GM23338 (cell line): ENCODE results near the gene ACBD4.

ENCODE experiments used
- CREB1 ChIP-seq: fragments of 250-450 bp; sonication (Bioruptor Pico); IDR thresholded peaks from 2 replicates; pipeline ENCODE4 v1.5.0; 2020; ENCODE audit warnings: low read depth, mild to moderate bottlenecking, moderate library complexity
- EZH2 ChIP-seq: fragments of 200-600 bp; sonication (generic); IDR thresholded peaks from one replicate; pipeline ENCODE4 v1.8.0; 2017; ENCODE audit warnings: antibody characterized with exemption, mild to moderate bottlenecking, low read depth; ENCODE audit not compliant: unreplicated experiment
- EZH2phosphoT487 ChIP-seq: fragments of 200-600 bp; sonication (generic); IDR thresholded peaks from one replicate; pipeline ENCODE4 v1.8.1; 2018; ENCODE audit warnings: antibody characterized with exemption; ENCODE audit not compliant: unreplicated experiment
- JUNB ChIP-seq: IDR thresholded peaks from one replicate; pipeline ENCODE4 v1.6.1; 2016; ENCODE audit warnings: antibody characterized with exemption; ENCODE audit not compliant: unreplicated experiment
- POLR2AphosphoS5 ChIP-seq: IDR thresholded peaks from 2 replicates; pipeline ENCODE4 v1.6.1; 2016; ENCODE audit warnings: antibody characterized with exemption, low read depth
- ZNF114 ChIP-seq: fragments of 250-450 bp; sonication (Bioruptor Pico); IDR thresholded peaks from 2 replicates; pipeline ENCODE4 v1.5.0; 2020; ENCODE audit warnings: mild to moderate bottlenecking, moderate library complexity
- TF ChIP-seq, protein P1 (sequence below): IDR thresholded peaks from one replicate; pipeline ENCODE4 v1.6.1; 2018; ENCODE audit warnings: antibody characterized with exemption; ENCODE audit not compliant: unreplicated experiment
- TF ChIP-seq, protein P2 (sequence below): fragments of 250-450 bp; sonication (Bioruptor Pico); IDR thresholded peaks from 2 replicates; pipeline ENCODE4 v1.5.0; 2020; ENCODE audit warnings: mild to moderate bottlenecking, moderate library complexity
- TF ChIP-seq, protein P3 (sequence below), 2 experiments: fragments of 200-600 bp in 1 of 2; sonication (generic) in 1 of 2; conservative IDR thresholded peaks; 2 replicates each; pipeline versions ENCODE4 v1.5.1 to v1.6.1; 2016 to 2017; ENCODE audit warnings: antibody characterized with exemption in 2 of 2, low read depth in 2 of 2, mild to moderate bottlenecking in 2 of 2, moderate library complexity in 1 of 2
- TF ChIP-seq, protein P4 (sequence below): IDR thresholded peaks from 2 replicates; pipeline ENCODE4 v1.6.1; 2016; ENCODE audit warnings: antibody characterized with exemption

DNA sequence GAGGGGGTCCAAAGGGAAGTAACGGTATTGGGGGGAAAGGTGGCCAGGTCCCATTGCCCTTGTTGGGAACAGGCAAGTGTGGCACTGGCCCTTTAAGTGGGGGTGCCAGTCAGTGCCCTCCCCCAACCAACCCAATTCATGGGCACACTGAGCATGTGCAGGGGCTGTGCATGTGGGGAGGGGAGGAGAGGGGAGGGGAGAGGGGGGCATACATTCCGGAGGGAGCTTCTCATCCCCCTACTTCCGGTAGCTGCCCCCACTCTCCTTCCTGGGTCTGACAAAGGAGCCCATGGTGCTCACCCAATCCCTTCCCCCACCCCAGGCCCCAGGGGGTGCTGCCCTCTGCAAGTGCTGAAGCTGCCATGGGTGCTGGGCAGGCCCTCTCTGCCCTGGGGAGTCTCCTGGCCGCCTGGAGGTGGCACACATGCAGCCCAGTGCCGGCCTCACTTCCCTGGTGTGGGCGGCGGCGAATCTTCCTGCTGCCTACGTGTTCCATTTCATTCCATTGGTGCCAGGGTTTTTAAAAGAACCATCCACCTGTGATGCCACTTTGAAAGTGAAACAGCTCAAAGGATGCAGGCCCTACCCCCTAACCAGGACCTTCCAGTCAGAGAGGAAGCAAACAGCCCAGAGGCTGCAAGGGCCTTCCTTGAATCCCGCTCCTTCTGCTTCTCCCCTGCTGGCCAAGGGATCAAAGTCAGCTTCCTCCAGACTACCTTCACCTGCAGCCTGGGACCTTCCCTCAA, 37.2 kb downstream of the ACBD4 start:
- TF ChIP-seq, protein P1, sequence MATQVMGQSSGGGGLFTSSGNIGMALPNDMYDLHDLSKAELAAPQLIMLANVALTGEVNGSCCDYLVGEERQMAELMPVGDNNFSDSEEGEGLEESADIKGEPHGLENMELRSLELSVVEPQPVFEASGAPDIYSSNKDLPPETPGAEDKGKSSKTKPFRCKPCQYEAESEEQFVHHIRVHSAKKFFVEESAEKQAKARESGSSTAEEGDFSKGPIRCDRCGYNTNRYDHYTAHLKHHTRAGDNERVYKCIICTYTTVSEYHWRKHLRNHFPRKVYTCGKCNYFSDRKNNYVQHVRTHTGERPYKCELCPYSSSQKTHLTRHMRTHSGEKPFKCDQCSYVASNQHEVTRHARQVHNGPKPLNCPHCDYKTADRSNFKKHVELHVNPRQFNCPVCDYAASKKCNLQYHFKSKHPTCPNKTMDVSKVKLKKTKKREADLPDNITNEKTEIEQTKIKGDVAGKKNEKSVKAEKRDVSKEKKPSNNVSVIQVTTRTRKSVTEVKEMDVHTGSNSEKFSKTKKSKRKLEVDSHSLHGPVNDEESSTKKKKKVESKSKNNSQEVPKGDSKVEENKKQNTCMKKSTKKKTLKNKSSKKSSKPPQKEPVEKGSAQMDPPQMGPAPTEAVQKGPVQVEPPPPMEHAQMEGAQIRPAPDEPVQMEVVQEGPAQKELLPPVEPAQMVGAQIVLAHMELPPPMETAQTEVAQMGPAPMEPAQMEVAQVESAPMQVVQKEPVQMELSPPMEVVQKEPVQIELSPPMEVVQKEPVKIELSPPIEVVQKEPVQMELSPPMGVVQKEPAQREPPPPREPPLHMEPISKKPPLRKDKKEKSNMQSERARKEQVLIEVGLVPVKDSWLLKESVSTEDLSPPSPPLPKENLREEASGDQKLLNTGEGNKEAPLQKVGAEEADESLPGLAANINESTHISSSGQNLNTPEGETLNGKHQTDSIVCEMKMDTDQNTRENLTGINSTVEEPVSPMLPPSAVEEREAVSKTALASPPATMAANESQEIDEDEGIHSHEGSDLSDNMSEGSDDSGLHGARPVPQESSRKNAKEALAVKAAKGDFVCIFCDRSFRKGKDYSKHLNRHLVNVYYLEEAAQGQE: no peak
- TF ChIP-seq, protein P2, sequence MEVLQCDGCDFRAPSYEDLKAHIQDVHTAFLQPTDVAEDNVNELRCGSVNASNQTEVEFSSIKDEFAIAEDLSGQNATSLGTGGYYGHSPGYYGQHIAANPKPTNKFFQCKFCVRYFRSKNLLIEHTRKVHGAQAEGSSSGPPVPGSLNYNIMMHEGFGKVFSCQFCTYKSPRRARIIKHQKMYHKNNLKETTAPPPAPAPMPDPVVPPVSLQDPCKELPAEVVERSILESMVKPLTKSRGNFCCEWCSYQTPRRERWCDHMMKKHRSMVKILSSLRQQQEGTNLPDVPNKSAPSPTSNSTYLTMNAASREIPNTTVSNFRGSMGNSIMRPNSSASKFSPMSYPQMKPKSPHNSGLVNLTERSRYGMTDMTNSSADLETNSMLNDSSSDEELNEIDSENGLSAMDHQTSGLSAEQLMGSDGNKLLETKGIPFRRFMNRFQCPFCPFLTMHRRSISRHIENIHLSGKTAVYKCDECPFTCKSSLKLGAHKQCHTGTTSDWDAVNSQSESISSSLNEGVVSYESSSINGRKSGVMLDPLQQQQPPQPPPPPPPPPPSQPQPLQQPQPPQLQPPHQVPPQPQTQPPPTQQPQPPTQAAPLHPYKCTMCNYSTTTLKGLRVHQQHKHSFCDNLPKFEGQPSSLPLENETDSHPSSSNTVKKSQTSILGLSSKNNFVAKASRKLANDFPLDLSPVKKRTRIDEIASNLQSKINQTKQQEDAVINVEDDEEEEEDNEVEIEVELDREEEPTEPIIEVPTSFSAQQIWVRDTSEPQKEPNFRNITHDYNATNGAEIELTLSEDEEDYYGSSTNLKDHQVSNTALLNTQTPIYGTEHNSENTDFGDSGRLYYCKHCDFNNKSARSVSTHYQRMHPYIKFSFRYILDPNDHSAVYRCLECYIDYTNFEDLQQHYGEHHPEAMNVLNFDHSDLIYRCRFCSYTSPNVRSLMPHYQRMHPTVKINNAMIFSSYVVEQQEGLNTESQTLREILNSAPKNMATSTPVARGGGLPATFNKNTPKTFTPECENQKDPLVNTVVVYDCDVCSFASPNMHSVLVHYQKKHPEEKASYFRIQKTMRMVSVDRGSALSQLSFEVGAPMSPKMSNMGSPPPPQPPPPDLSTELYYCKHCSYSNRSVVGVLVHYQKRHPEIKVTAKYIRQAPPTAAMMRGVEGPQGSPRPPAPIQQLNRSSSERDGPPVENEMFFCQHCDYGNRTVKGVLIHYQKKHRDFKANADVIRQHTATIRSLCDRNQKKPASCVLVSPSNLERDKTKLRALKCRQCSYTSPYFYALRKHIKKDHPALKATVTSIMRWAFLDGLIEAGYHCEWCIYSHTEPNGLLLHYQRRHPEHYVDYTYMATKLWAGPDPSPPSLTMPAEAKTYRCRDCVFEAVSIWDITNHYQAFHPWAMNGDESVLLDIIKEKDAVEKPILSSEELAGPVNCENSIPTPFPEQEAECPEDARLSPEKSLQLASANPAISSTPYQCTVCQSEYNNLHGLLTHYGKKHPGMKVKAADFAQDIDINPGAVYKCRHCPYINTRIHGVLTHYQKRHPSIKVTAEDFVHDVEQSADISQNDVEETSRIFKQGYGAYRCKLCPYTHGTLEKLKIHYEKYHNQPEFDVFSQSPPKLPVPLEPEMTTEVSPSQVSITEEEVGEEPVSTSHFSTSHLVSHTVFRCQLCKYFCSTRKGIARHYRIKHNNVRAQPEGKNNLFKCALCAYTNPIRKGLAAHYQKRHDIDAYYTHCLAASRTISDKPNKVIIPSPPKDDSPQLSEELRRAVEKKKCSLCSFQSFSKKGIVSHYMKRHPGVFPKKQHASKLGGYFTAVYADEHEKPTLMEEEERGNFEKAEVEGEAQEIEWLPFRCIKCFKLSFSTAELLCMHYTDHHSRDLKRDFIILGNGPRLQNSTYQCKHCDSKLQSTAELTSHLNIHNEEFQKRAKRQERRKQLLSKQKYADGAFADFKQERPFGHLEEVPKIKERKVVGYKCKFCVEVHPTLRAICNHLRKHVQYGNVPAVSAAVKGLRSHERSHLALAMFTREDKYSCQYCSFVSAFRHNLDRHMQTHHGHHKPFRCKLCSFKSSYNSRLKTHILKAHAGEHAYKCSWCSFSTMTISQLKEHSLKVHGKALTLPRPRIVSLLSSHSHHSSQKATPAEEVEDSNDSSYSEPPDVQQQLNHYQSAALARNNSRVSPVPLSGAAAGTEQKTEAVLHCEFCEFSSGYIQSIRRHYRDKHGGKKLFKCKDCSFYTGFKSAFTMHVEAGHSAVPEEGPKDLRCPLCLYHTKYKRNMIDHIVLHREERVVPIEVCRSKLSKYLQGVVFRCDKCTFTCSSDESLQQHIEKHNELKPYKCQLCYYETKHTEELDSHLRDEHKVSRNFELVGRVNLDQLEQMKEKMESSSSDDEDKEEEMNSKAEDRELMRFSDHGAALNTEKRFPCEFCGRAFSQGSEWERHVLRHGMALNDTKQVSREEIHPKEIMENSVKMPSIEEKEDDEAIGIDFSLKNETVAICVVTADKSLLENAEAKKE (CRISPR knock-in tag): no peak
- TF ChIP-seq POLR2AphosphoS5: no peak
- TF ChIP-seq, protein P3, sequence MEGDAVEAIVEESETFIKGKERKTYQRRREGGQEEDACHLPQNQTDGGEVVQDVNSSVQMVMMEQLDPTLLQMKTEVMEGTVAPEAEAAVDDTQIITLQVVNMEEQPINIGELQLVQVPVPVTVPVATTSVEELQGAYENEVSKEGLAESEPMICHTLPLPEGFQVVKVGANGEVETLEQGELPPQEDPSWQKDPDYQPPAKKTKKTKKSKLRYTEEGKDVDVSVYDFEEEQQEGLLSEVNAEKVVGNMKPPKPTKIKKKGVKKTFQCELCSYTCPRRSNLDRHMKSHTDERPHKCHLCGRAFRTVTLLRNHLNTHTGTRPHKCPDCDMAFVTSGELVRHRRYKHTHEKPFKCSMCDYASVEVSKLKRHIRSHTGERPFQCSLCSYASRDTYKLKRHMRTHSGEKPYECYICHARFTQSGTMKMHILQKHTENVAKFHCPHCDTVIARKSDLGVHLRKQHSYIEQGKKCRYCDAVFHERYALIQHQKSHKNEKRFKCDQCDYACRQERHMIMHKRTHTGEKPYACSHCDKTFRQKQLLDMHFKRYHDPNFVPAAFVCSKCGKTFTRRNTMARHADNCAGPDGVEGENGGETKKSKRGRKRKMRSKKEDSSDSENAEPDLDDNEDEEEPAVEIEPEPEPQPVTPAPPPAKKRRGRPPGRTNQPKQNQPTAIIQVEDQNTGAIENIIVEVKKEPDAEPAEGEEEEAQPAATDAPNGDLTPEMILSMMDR (conservative IDR thresholded peaks at IDR 0.05; ENCODE audit: low read depth in 2 of 2): 0 out of 4 replicates have a peak, but pooled peaks of 1 of the 2 experiments have one; percentile 10
- TF ChIP-seq CREB1 (CRISPR knock-in tag): no peak
- TF ChIP-seq EZH2: no peak
- TF ChIP-seq, protein P4, sequence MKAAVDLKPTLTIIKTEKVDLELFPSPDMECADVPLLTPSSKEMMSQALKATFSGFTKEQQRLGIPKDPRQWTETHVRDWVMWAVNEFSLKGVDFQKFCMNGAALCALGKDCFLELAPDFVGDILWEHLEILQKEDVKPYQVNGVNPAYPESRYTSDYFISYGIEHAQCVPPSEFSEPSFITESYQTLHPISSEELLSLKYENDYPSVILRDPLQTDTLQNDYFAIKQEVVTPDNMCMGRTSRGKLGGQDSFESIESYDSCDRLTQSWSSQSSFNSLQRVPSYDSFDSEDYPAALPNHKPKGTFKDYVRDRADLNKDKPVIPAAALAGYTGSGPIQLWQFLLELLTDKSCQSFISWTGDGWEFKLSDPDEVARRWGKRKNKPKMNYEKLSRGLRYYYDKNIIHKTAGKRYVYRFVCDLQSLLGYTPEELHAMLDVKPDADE: no peak; the same call in 1 of the 2 replicates
- TF ChIP-seq EZH2phosphoT487: no peak
- no peak for TF ChIP-seq ZNF114 (CRISPR knock-in tag)
- no peak for TF ChIP-seq JUNB
